GM19455 (cell line): ENCODE results near the gene KRTAP5-6.
"Not testable (repeated sequence)": the region's sequence is repeated elsewhere in the genome, so short reads cannot be mapped to it uniquely, and the experiment has no call there.

Experiments
- ATAC-seq: cut with Tn5 transposase; IDR thresholded peaks from one replicate; pipeline ENCODE4 v1.9.1; 2021; ENCODE audit not compliant: unreplicated experiment

The KRTAP5-6 gene

DNA sequence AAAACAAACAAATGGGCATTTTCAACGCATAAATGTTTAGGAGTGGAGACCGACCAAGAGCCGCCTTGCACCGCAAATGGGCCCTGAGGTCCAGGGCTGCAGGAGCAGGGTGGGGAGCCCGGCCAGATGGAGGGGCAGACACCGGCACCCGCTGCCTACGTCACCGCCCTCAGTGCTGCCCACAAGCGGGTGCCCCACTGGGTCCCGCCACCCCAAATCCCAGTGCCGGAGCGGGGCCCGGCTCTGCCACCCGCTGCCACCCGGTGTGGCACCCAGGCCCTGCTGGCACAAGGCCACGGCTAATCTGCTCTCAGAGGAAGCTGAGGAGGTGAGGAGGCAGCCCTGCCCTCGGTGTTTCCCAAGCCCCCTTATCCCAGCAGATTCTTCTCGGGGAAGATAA lies 13.8 kb upstream of the KRTAP5-6 start:
- not testable (repeated sequence) for ATAC-seq

DNA sequence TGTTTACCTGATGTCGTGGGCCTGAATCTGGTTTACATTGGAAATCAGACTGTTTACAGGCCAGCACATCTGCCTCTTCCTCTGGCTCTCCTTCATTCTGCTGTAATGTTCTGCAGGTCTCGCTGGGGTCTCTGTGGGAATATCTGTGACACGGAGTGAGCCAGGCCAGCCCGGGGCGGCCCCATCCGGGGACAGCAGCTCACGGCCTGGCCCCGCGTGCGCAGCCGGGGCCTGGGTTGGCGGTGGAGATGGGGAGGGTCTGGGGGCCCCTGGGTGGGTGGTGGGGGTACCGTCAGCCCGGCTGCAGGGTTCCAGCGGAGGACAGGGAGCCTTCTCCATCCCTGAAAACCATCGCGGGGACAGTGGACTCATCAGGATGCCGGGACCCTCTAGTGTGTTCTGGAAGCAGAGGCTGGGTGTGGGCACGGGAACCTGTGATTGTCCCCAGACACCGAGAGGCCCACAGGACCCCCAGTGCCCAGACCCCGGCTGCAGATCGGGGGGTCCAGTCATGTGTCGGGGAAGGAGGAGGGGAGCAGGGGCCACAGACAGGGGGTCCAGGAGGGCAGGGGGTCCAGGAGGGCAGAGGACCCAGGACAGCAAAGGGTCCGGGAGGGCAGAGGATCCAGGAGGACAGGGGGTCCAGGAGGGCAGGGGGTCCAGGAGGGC lies 13.0 kb upstream of the KRTAP5-6 start:
- ATAC-seq, result not testable (repeated sequence)

DNA sequence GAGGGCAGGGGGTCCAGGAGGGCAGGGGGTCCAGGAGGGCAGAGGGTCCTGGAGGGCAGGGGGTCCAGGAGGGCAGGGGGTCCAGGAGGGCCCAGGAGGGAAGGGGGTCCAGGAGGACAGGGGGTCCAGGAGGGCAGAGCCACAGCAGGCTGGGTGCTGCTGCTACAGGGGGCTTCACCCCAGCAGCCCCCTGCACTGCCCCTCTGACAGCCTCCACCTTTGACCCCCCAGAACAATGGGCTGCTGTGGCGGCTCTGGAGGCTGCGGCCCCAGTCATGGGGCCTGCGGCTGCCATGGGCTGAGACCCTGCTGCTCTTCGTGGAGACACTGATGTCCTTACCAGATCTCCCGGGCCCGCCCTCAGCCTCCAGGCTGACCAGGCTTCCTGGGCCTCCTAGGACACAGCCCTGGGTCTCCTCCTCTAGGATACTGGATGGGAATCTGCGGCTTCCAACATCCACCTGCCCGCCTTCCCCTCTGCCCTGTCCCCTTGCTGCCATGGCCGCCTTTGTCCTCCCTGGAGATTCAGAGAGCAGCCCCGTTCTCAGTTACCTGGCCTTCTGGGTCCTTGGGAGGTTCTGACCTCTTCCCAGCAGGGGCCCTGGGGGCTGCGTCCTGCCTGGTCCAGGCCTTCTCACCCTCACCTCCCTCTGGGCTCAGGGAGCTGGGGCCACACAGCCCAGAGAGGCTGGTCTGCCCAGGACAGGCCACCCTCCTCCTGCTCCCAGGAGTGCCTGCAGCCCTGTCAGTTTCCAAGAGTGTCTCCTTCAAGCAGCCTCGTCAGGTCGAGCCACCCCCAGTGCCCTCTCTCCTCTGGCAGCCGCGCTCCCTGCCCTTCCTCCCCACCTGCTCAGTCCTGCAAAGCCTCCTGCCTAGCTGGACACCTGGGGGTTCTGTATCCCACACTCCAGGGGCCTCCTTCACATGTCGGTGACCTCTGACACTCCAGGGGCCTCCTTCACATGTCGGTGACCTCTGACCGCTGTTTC lies 11.8 kb upstream of the KRTAP5-6 start:
- not testable (repeated sequence) for ATAC-seq

DNA sequence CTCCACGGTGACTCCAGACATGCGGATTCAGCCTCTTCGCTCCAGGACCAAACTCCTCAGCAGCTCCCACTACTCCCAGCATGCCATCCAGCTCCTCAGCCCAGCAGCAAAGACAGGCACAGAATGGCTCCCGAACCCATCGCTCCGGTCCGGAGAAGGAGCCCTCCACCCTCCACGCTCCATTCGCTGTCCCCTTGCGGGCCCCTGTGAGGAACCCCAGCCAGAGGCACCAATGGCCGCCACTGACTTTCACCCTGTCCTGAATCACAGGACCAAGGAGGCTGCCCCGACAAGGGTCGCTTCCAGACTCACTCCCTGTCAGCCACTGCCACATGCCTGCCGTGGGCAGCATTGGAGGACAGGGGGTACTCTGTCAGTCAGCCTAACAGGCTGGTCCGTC lies 10.8 kb upstream of the KRTAP5-6 start:
- ATAC-seq, result not testable (repeated sequence)

DNA sequence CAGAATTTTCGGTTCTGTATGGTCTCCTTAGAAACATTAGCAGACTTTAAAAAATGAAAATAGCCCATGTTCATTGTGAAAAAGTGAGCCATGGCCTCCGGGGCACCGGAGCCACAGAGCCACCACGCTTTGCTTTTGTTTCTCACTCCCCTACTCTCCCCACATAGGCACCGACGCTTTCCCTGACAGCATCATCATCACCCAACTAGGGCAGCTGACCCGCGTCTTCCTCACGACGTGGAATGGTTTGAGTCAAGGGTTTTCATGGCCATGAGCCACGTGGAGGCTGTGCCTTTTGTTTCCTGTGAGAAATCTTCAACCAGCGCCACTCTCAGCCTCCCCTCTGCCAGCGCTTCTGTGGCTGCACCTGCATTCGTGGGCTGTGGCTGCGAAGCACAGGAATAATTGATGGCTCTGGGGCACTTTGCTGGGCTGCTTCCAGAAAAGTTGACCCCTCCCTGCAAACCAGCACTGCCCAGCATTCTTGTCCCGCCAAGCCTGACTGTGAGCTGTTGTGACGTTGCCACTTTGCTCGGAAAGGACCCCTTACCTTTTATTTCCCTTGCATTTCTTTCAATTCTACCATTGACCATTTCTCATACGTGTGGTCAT lies 8.6 kb upstream of the KRTAP5-6 start:
- not testable (repeated sequence) for ATAC-seq

DNA sequence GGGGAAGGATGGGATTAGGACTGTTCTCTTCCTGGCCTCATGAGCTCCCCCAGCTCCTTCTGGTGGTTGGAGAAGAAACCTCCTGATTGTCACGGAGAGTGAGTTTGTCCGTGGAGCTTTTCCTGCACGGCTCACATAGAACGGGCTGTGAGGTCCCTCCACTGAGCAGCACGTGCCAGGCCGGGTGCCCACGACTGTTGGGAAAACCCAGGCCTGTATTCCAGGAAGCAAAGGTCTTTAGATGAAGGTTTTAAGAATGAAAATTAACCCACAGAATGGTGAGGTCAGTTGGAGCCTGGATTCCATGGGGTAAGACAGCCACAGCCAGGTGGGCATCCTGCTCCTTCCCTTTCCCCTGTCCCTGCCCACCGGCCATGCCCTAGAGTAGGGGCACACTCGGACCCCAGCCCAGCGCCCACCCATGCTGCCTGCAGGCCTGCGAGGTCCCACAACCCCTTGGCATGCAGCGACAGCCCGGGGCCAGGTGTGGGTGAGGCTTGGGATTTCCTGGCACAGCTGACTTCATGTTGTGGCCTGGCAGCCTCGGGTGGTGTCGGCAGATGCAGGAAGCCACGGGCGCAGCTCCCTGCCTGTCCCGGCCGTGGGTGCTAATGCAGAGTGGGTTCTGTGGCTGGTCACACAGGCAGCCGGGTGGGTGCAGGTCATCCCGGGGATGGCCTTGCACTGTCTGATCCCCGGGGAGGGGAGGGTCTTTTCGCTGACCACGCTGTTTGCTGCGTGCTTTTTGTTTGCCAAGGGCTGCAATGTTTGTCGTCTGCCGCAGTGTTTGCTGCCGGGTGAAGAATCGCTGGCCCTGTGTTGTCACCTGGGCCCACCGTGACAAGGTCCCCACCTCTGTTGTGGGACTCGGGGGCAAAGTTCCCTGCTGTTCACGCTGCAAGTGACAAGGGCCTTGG lies 7.5 kb upstream of the KRTAP5-6 start:
- not testable (repeated sequence) for ATAC-seq

DNA sequence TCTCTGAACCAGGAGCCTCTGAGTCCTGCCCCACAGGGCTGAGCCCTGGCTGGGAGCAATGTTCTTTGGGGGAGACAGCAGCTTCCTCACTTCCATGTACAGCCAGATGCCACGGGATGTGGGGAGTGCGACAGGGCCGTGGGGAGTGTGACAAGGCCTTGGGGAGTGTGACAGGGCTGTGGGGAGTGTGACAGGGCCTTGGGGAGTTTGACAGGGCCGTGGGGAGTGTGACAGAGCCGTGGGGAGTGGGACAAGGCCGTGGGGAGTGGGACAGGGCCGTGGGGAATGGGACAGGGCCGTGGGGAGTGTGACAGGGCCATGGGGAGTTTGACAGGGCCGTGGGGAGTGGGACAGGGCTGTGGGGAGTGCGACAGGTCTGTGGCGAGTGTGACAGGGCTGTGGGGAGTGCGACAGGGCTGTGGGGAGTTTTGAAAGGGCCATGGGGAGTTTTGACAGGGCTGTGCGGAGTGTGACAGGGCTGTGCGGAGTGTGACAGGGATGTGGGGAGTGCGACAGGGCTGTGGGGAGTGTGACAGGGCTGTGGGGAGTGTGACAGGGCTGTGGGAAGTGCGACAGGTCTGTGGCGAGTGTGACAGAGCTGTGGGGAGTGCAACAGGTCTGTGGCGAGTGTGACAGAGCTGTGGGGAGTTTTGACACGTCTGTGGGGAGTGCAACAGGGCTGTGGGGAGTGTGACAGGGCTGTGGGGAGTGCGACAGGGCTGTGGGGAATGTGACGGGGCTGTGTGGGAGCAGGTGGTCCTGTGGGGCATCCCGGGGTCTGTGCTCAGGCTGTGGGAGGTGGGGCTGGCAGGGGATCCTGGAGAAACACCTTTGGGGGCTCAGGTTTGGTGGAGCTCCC lies 6.6 kb upstream of the KRTAP5-6 start:
- no peak for ATAC-seq

DNA sequence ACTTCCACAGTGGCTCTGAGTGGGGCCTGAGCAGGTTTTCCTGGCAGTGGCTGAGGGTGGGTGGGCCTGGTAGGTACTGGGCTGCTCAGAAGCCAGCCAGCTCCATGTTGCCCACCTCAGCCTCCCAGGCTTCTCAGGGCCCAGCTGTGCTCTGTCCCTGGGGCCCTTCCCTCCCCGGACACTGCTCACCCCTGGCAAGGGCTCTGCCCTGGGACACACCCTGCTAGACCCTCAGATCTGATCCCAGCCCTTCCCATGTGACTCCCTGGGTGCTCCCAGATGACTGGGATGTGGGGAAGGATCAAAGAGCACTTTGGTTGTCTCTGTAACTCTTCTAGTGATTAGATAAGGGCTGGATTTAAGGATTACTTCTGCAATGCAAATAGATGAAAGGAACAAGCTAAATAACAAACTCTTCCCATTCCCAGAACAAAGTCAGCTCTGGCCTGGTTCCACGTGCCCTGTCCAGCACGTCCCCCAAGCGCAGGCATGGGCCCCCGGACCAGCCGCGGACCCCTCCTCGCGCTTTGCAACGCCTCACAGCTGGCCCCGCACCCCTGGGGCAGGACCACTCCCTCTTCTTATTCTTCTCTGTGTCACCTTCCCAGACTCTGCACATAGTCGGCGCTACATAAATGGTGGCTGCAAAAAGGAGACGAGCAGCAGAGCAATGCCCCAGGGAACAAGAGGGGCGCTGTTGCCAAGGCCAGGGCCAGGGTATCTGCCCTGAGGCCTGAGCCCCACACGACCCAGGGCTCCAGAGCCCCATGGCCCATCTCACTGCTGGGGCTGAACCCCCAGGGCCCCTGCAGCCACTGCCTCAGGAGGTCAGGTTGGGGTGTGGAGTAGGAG lies 5.7 kb upstream of the KRTAP5-6 start:
- ATAC-seq, result no peak

DNA sequence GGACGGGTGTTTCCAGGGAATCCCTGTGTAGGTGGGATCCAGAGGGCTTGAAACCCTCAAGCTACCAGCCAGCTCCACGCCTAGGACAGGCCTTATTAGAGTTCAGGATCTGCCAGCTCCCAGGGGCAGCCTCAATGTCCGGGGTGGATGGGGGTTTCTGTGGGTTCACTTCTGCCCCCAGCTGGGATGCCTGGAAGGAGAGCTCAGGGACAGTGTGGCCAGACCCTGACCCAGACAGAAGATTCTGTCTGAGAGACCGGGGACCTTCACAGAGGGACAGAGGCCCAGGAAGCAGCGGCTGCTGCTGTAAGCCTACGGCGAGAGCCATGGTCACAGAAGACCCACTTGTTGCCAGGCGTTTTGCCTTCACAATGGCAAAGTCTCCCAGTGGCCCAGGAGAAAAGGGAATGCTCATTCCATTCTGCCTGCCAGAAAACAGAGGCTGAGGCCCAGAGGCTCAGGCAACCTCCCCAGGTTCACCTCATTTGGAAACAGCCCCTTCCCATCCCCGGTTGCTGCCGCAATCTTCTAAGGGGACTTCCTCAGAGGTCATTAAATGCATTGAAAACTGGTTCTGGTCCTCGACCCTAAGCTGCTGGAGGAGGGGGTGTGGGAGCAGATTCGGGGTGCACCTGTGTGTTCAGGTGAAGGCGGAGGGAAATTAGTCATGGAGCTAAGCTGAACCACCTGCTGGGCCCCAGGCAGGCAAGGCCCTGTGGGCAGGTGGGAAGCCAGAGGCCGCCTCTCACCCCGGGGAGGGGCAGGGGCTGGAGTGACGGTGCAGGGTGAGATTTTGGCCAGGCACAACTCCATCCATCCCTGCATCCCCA lies 4.9 kb upstream of the KRTAP5-6 start:
- no peak for ATAC-seq

DNA sequence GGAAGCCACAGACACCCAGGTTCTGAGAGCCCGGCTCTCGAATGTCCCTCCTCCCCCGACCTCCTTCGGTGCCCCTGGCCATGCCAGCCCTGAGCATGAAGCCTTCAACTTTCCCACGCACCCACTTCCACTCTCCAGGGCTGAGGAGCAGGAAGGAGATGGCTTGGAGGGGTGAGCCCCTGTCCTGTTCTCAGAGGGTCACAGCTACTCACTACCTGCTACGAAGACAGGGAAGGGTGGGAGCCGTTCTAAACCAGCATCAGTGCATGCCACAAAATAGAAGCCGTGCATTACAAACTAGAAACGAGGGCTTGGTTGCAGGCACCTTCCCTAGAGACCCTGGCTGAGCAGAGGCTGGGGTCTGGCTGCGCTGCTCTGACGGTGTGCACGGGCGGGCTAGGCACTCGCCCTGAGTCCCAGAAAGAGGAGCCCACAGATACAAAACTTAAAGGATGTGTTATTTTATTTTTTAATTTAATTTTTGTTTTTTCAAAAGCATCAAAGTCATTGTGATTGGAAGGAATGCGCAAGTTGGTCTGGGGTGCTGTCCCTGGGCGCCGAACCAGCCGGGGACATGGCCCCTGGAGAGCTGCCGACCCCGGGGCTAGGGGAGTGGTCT lies 4.2 kb upstream of the KRTAP5-6 start:
- no peak for ATAC-seq

DNA sequence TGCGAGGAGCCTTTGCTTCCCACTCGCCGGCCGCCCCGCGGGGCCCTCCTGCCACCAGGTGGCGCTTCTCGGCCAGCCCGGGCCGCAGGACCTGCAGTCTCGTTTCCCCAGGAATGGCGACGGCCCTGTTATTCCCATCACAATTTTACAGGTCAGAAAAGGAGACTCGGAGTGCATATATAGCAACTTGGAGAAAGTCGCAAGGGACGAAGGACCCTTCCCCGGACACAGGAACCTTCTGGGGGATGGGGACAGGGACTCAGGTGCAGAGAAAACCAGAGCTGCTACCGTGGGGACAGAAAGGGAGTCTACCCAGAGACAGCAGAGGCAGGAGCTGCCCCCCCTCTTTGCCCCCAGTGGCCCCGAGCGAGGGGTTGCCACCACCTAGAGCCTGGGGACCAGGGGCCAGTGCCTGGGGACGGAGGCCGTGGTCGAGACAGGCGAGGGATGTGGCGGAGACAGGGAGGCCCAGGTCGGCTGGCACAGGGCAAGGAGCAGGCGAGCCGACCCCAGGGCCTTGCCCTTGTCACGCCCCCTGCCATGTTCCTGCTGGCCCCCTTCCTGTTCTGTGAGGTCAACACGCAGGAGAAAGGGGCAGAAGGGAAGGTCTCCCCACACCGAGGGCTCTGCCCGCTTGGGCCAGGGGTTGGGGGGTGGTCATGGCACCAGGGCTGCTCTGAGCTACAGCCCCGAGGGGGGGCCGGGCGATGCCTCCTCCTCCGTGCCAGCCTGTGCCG lies 3.5 kb upstream of the KRTAP5-6 start:
- ATAC-seq, result no peak

DNA sequence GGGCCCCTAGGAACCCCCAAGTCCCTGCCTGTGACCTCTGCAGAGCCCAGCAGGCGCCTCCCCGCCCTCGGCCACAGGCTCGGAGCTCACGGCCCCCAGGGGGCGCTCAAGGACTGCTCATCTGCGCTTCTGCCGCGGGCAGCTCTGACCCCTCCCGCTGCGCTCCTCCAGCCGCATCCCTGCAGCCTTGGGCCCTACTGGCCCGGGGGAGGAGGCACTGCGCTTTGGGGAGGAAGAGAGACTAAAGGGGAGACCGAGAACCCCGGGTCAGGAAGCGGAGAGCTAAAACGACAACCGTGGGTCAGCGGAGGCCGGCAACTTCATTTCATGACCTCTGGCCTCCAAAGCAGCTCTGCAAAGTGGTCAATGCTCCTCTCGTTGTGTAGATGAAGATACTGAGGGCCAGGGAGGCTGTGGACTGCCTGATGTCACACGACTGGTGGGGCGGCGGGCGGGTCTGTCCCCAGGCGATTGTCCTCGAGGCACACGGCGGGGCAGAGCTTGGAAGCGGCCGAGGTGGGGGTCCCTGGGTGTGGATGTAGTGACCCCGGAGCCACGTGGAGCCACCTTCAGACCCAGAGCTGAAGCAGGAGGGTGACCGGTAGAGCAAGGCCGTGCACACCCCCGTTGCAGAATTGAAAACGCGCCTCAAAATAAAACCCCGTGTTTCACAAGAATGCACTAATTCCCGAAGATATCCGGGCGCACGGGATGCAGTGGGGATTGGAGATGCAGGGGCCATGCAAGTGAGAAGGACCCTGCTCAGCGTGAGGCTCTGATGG lies 2.7 kb upstream of the KRTAP5-6 start:
- no peak for ATAC-seq

DNA sequence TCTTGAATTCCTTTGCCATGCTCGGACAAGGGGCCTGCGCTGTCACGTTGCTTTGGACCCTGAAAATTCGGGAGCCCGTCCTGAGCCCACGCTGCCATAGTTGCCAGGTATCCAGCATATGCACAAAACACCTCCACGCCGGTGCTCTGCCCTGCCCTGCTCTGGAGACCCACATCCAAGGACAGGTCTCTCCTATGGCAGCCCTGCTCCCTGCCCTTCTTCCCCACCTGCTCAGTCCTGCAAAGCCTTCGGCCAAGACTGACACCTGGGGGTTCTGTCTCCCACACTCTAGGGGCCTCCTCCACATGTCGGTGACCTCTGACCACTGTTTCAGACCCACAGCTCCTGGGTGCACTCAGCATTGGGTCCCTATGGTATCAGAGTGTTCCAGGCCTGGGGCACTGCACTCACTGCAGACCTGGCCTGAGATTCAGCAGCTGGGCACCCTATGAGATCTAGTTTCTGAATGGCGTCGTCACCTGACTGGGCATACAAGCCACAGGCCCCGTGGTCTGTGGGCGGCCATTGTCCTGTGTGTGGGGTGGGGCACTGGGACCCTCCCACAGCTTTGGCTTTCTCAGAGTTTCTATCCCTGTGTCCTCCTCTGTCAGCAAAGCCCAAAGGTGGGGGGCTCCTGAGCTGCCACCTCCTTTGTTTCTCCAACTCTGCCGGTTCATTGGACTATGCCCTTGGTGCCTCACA lies 2.0 kb upstream of the KRTAP5-6 start:
- ATAC-seq, result no peak

DNA sequence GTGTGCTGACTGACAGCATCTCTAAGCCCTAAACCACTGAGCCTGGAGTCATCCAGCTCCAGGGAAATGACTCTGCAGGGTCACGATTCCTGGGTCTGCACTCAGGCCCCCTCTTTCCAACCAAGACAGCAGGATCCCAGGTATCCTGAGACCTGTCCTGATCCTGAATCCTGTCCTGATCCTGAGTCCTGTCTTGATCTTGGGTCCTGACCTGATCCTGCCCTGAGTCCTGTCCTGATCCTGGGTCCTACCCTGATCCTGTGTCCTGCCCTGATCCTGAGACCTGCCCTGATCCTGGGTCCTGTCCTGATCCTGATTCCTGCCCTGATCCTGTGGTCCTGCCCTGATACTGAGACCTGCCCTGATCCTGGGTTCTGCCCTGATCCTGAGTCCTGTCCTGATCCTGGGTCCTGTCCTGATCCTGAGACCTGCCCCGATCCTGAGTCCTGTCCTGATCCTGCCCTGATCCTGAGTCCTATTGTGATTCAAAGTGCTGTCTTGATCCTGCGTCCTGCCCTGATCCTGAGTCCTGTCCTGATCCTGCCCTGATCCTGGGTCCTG lies 1.4 kb upstream of the KRTAP5-6 start:
- no peak for ATAC-seq

DNA sequence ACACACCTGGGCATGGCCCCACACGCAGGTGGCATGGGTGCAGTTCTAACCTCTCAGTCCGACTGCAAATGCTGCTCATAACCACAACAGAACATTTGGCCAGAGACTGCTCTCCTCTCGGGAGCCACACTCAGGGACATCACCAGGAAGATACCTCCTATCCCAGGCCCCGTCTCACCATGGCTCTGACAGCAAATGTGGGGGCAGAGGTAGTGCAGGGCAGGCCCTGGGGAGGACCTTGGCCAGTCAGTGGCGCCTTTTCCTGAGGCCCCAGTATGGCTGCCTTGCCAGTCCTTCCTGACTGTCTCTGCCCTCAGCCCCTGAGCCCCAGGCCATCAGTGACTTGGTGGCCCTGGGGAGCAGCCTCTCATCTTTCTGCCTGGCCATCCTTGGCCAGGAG lies 2.8 kb downstream of the KRTAP5-6 start:
- no peak for ATAC-seq
